IMR-90 (cell line): ENCODE measurements around the gene GOLGA1. TPM values are rescaled to one million over a fixed set of nuclear protein-coding genes. Genes with fewer than 3 reads are reported as not detected.

Experiments used
- ATAC-seq: fragments of 200-7000 bp; cut with Tn5 transposase; 2 replicates; pipeline ENCODE4 v1.9.1; 2020; ENCODE audit warnings: low read depth, mild to moderate bottlenecking, moderate library complexity
- BruUV-seq: library from RNA; stranded (reverse); fragments of 400-500 nt; replicated peaks from 2 replicates; lab custom pipeline; 2021; lab: Mats Ljungman, UMichigan
- CTCF ChIA-PET: fragments of 300-600 bp; formaldehyde crosslinking; extraction: SDS; loops from one replicate; lab custom pipeline; 2021; ENCODE audit warnings: antibody characterized with exemption; lab: Yijun Ruan, JAX
- POLR2A ChIA-PET: fragments of 300-600 bp; sonication (Branson Sonifier 250); formaldehyde crosslinking; loops from one replicate; lab custom pipeline; 2022; ENCODE audit warnings: antibody characterized with exemption; ENCODE audit not compliant: unreplicated experiment; lab: Charles Lee
- DNase-seq: peaks from one replicate; pipeline ENCODE4 v3.0.0; 2013
- H2AFZ ChIP-seq: replicated peaks from 2 replicates; pipeline ENCODE3; 2013; ENCODE audit warnings: low read length, mild to moderate bottlenecking; ENCODE audit not compliant: poor library complexity
- H2AK5ac ChIP-seq: 2 replicates; pipeline ENCODE4 v1.6.1; 2013; ENCODE audit warnings: low read depth, low read length, inconsistent platforms
- H2AK9ac ChIP-seq: replicated peaks from 2 replicates; pipeline ENCODE3; 2013; ENCODE audit warnings: mild to moderate bottlenecking, low read depth, low read length, moderate library complexity; ENCODE audit not compliant: poor library complexity
- H2BK120ac ChIP-seq: 2 replicates; pipeline ENCODE4 v1.6.1; 2013; ENCODE audit warnings: low read depth, low read length, inconsistent platforms
- H2BK15ac ChIP-seq: 3 replicates; pipeline ENCODE4 v1.6.1; 2013; ENCODE audit warnings: low read depth, low read length, inconsistent platforms
- H2BK20ac ChIP-seq: 2 replicates; pipeline ENCODE4 v1.6.1; 2013; ENCODE audit warnings: low read depth, mild to moderate bottlenecking, inconsistent platforms, low read length, moderate library complexity
- H2BK5ac ChIP-seq: 2 replicates; pipeline ENCODE4 v1.6.1; 2013; ENCODE audit warnings: mild to moderate bottlenecking, low read depth, low read length, inconsistent platforms; ENCODE audit not compliant: poor library complexity, severe bottlenecking
- H3K14ac ChIP-seq: replicated peaks from 2 replicates; pipeline ENCODE4 v1.6.1; 2013; ENCODE audit warnings: low read depth, low read length, inconsistent platforms
- H3K18ac ChIP-seq: 2 replicates; pipeline ENCODE4 v1.6.1; 2013; ENCODE audit warnings: low read depth, low read length, control low read depth
- H3K23ac ChIP-seq: 2 replicates; pipeline ENCODE4 v1.6.1; 2013; ENCODE audit warnings: low read depth, low read length, inconsistent platforms
- H3K27ac ChIP-seq: 2 replicates; pipeline ENCODE4 v1.5.1; 2013; ENCODE audit warnings: mild to moderate bottlenecking, control low read depth, low read length; ENCODE audit not compliant: insufficient read depth
- H3K27me3 ChIP-seq: 2 replicates; pipeline ENCODE4 v1.6.1; 2013; ENCODE audit warnings: low read length; ENCODE audit not compliant: control insufficient read depth, insufficient read depth
- H3K36me3 ChIP-seq: 2 replicates; pipeline ENCODE4 v1.6.1; 2013; ENCODE audit warnings: low read length, mixed read lengths; ENCODE audit not compliant: control insufficient read depth, insufficient read depth
- H3K4ac ChIP-seq: 2 replicates; pipeline ENCODE4 v1.6.1; 2013; ENCODE audit warnings: low read depth, low read length, inconsistent platforms
- H3K4me1 ChIP-seq: 2 replicates; pipeline ENCODE4 v1.6.1; 2013; ENCODE audit warnings: low read length, mixed read lengths; ENCODE audit not compliant: control insufficient read depth, insufficient read depth
- H3K4me2 ChIP-seq: 2 replicates; pipeline ENCODE4 v1.6.1; 2013; ENCODE audit warnings: low read depth, mild to moderate bottlenecking, control low read depth, low read length, moderate library complexity
- H3K4me3 ChIP-seq: 2 replicates; pipeline ENCODE4 v1.5.1; 2013; ENCODE audit warnings: low read depth, mild to moderate bottlenecking, control low read depth, low read length, moderate library complexity; ENCODE audit not compliant: insufficient read depth
- H3K56ac ChIP-seq: 2 replicates; pipeline ENCODE4 v1.6.1; 2013; ENCODE audit warnings: low read length, inconsistent platforms; ENCODE audit not compliant: insufficient read depth; ENCODE audit errors: extremely low read depth
- H3K79me1 ChIP-seq, 2 experiments: 2 replicates each; pipeline ENCODE4 v1.6.1; 2013; ENCODE audit warnings: low read length in 2 of 2, inconsistent platforms in 1 of 2, low read depth in 1 of 2
- H3K9ac ChIP-seq: 2 replicates; pipeline ENCODE4 v1.6.1; 2013; ENCODE audit warnings: low read depth, low read length, control low read depth
- H3K9me1 ChIP-seq: 2 replicates; pipeline ENCODE4 v1.6.1; 2013; ENCODE audit warnings: low read length, inconsistent platforms; ENCODE audit not compliant: insufficient read depth
- H3K9me3 ChIP-seq: 2 replicates; pipeline ENCODE4 v1.6.1; 2013; ENCODE audit warnings: low read length; ENCODE audit not compliant: control insufficient read depth, insufficient read depth
- H4K20me1 ChIP-seq: 2 replicates; pipeline ENCODE4 v1.6.1; 2013; ENCODE audit warnings: low read length, inconsistent platforms; ENCODE audit not compliant: insufficient read depth
- H4K5ac ChIP-seq: 2 replicates; pipeline ENCODE4 v1.6.1; 2013; ENCODE audit warnings: mild to moderate bottlenecking, low read depth, low read length, control low read depth
- H4K8ac ChIP-seq, 2 experiments: 2 replicates each; pipeline ENCODE4 v1.6.1; 2013; ENCODE audit warnings: low read depth in 2 of 2, low read length in 2 of 2, control low read depth in 1 of 2, inconsistent platforms in 1 of 2
- H4K91ac ChIP-seq: 2 replicates; pipeline ENCODE4 v1.6.1; 2013; ENCODE audit warnings: low read depth, low read length, inconsistent platforms; ENCODE audit not compliant: insufficient read depth
- CEBPB ChIP-seq: IDR thresholded peaks from 2 replicates; pipeline ENCODE4 v1.6.1; 2012; ENCODE audit warnings: low read depth, low read length, improper control_type of control experiment
- MXI1 ChIP-seq: IDR thresholded peaks from 2 replicates; pipeline ENCODE4 v1.6.1; 2012; ENCODE audit warnings: low read depth, mild to moderate bottlenecking, low read length, moderate library complexity, borderline replicate concordance
- WGBS, 2 experiments: methylation state at CpG; one replicate each; pipeline versions ENCODE4 v1.1.5 to v1.1.7; 2013; ENCODE audit warnings: missing lambda C conversion rate in 2 of 2; ENCODE audit not compliant: insufficient read length in 1 of 2; ENCODE audit errors: extremely low coverage in 2 of 2; 5-methylcytosine and 5-hydroxymethylcytosine counted together
- dilution Hi-C: fragments of 300-500 bp; cut with HindIII; formaldehyde crosslinking; loops from one replicate; pipeline ENCODE4 v1.14.3; 2018; ENCODE audit warnings: low sequenced_read_pairs; ENCODE audit not compliant: unreplicated experiment
- in situ Hi-C: fragments of 300-500 bp; cut with MboI; formaldehyde crosslinking; loops from 3 replicates; pipeline ENCODE4 v1.14.3; 2019; ENCODE audit warnings: low sequenced_read_pairs, inconsistent platforms, mixed read lengths
- intact Hi-C: fragments of 100-400 bp; cut with micrococcal nuclease; formaldehyde crosslinking; loops from 2 replicates; pipeline ENCODE4 v1.10.0; 2022
- polyA plus RNA-seq, 3 experiments: library from polyadenylated mRNA; depleted of rRNA; stranded (reverse); fragments of >200 nt; gene quantifications; 2 replicates each; pipeline ENCODE4 v1.2.3, GENCODE V29; 2012; ENCODE audit warnings: low replicate concordance in 1 of 3
- total RNA-seq: library from RNA; depleted of rRNA; stranded (reverse); fragments of >200 nt; gene quantifications from 2 replicates; pipeline ENCODE4 v1.2.3, GENCODE V29; 2012

The GOLGA1 gene
- total and polyA plus RNA-seq, 2 of the 4 experiments (the other 2 are of a cell fraction) = 10.6 to 12.7 TPM

GRCh38 chr9:124947727-124948391 lies 7.0 kb upstream of the GOLGA1 start:
- no peak overlapping the region for H4K8ac ChIP-seq
- no peaks in the 10 kb centered on the region for H3K9me3 ChIP-seq
- H3K79me1 ChIP-seq = no peaks in the 10 kb centered on the region
- no peak overlapping the region; the same call in 1 of the 2 replicates for H4K5ac ChIP-seq
- no peaks in the 10 kb centered on the region for H4K20me1 ChIP-seq
- no peak overlapping the region for H3K4ac ChIP-seq
- in situ Hi-C loops = no loop called here
- H3K36me3 ChIP-seq = no peaks in the 10 kb centered on the region; the same call in 1 of the 2 replicates
- H3K14ac ChIP-seq = no peak overlapping the region
- ChIA-PET POLR2A (no interaction called here), CTCF (interaction anchor here (0.6 kb wide), 1 partner anchor 192 kb away, joined by 3 read pairs; no protein-coding TSS in a partner anchor)
- ATAC-seq = no peak
- H3K27me3 ChIP-seq = no peaks in the 10 kb centered on the region
- no peak overlapping the region for H3K18ac ChIP-seq
- intact Hi-C loops = no loop called here
- no peaks in the 10 kb centered on the region for H3K4me1 ChIP-seq
- no peak overlapping the region for H2BK5ac ChIP-seq
- H3K23ac ChIP-seq = no peak overlapping the region
- dilution Hi-C loops = no loop called here
- DNase-seq = no peak
- no peak overlapping the region for H3K9ac ChIP-seq
- H3K27ac ChIP-seq = no peak overlapping the region
- TF ChIP-seq MXI1 = no peak
- peak; percentile 29; the same call in 1 of the 2 replicates for TF ChIP-seq CEBPB
- no peak overlapping the region for H4K91ac ChIP-seq
- H2AFZ ChIP-seq = no peak overlapping the region
- no peak overlapping the region for H2AK5ac ChIP-seq
- no peaks in the 10 kb centered on the region for H3K9me1 ChIP-seq
- WGBS, 2 experiments = no CpG with 5 or more reads among the region's 5 CpGs
- H2AK9ac ChIP-seq = no peak overlapping the region
- H3K4me2 ChIP-seq = no peak overlapping the region
- no peak overlapping the region for H3K4me3 ChIP-seq
- BruUV-seq = no TSS peak
- no peak overlapping the region for H2BK20ac ChIP-seq
- H2BK120ac ChIP-seq = no peak overlapping the region
- H3K56ac ChIP-seq = no peak overlapping the region
- no peak overlapping the region for H2BK15ac ChIP-seq
